Measurements from ENCODE around the gene DUSP2.
A peak's percentile ranks its signal among the peaks of the same experiment; 100 is the strongest.

Gene DUSP2

GRCh38 chr2:96116879-96117533 lies 28.2 kb downstream of the DUSP2 start:
- peak; percentile 50 for DNase-seq
- Histone ChIP-seq H3K4me3 (ENCODE audit: low read depth, low read length) (peak overlapping the region; percentile 24), H3K27me3 (ENCODE audit: insufficient read depth, low read depth, severe bottlenecking) (peaks cover 6% of the 10 kb centered on the region)

DNA sequence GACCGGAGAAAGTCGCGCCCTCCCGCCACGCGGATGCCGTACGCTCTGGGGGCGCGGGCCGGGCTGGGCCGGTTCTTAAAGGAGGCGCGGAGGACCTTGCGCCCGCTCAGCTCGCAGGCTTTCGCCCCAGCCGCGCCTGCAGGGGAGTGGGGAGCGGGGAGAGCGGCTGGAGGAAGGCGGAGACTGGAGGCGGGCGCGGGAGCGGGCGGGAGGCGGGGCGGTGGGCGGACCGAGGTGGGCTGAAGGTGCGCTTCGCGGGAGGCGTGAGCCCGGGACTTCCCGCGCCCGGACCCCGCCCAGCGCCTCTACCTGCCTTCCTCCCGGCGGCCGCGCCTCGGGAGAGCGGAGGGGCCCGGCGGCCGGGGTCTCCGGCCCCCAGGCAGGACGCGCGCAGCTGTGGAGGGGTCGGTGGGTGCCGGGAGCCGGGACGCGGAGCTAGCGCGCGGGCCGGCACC lies 28.8 kb downstream of the DUSP2 start, which contains the start of gene ADRA2B:
Gene ADRA2B, minus strand, starts transcription at position 148 of the 455 bp plus-strand sequence. CDS start 422 bp downstream, outside the sequence.
- Histone ChIP-seq H3K27me3 (ENCODE audit: insufficient read depth, low read depth, severe bottlenecking) (peaks cover 6% of the 10 kb centered on the region), H3K4me3 (ENCODE audit: low read depth, low read length) (peak within 1 kb of the TSS; percentile 24), H3K9me3 (ENCODE audit: severe bottlenecking) (no peaks in the 10 kb centered on the region), H3K36me3 (no peaks in the 10 kb centered on the region), H3K27ac (no peak within 1 kb of the TSS)
- TF ChIP-seq, protein P1, sequence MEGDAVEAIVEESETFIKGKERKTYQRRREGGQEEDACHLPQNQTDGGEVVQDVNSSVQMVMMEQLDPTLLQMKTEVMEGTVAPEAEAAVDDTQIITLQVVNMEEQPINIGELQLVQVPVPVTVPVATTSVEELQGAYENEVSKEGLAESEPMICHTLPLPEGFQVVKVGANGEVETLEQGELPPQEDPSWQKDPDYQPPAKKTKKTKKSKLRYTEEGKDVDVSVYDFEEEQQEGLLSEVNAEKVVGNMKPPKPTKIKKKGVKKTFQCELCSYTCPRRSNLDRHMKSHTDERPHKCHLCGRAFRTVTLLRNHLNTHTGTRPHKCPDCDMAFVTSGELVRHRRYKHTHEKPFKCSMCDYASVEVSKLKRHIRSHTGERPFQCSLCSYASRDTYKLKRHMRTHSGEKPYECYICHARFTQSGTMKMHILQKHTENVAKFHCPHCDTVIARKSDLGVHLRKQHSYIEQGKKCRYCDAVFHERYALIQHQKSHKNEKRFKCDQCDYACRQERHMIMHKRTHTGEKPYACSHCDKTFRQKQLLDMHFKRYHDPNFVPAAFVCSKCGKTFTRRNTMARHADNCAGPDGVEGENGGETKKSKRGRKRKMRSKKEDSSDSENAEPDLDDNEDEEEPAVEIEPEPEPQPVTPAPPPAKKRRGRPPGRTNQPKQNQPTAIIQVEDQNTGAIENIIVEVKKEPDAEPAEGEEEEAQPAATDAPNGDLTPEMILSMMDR (IDR thresholded peaks at IDR 0.05; ENCODE audit: low read depth, low read length): no peak
- peak; percentile 72 for DNase-seq

More at GRCh38 chr2:96116879-96117533, 28.2 kb downstream of the DUSP2 start:
- Histone ChIP-seq H3K27ac (no peak overlapping the region), H3K9me3 (ENCODE audit: severe bottlenecking) (no peaks in the 10 kb centered on the region), H3K36me3 (no peaks in the 10 kb centered on the region)
- TF ChIP-seq, protein P1 (IDR thresholded peaks at IDR 0.05; ENCODE audit: low read depth, low read length): peak; percentile 78

DNA sequence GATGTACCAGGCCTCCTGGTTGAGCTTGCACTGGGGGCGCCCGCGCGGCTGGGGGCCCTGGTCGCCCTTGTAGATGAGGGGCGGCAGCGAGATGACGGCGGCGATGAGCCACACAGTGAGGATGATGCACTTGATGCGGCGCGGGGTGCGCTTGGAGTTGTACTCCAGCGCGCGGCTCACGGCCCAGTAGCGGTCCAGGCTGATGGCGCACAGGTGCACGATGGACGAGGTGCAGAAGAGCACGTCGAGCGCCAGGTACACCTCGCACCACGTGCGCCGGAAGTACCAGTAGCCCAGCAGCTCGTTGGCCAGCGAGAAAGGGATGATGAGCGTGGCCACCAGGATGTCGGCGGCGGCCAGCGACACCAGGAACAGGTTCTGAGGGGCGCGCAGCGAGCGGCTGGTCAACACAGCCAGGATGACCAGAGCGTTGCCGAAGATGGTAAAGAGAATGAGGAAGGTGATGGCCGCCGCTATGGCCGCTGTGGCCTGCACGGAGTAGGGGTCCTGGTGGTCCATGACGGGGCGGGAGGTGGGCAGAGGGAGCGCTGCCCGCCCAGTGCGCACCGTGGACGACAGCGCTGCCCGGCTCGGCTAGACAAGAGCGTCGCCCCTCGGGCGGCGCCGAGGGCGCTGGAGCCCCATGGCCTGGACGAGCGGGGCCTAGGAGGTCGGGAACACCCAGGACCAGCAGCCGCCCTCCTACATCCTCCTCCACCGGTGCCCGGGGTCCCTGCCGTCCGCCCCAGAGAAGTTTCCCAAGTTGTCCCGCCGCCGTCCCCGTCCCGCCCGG lies 29.4 kb downstream of the DUSP2 start:
- DNase-seq: no peak
- TF ChIP-seq, protein P1 (IDR thresholded peaks at IDR 0.05; ENCODE audit: low read depth, low read length): no peak
- H3K36me3 ChIP-seq: no peaks in the 10 kb centered on the region
- peaks cover 6% of the 10 kb centered on the region for H3K27me3 ChIP-seq (ENCODE audit: insufficient read depth, low read depth, severe bottlenecking)
- H3K4me3 ChIP-seq (ENCODE audit: low read depth, low read length): no peak overlapping the region
- H3K9me3 ChIP-seq (ENCODE audit: severe bottlenecking): no peaks in the 10 kb centered on the region
- no peak overlapping the region for H3K27ac ChIP-seq

DNA sequence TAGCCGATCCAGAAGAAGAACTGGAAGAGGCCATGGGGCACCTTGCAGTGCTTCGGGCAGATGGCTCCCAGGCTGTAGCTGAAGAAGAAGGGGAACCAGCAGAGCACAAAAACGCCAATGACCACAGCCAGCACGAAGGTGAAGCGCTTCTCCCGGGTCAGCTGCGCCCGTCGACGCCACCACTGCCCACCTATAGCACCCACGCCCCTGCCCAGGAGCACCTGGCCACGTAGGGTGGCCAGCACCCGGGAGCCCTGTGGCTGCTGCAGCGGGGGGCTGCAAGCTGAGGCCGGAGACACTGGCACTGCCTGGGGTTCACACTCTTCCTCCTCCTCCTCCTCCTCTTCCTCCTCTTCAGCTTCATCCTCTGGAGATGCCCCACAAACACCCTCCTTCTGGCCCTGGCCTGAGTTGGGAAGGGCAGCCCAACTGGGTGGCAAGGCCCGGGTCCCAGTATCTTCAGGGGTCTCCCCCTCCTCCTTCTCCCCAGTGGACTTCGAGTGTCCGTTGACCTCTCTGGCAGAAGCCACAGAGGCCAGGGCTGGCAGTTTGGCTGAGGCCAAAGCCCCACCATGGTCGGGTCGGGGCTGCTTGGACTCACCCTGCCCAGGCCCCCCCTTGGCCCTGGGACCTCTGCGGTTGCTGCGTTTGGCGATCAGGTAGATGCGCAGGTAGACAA lies 30.2 kb downstream of the DUSP2 start:
- Histone ChIP-seq H3K36me3 (no peaks in the 10 kb centered on the region), H3K9me3 (ENCODE audit: severe bottlenecking) (no peaks in the 10 kb centered on the region), H3K27ac (no peak overlapping the region), H3K4me3 (ENCODE audit: low read depth, low read length) (no peak overlapping the region), H3K27me3 (ENCODE audit: insufficient read depth, low read depth, severe bottlenecking) (peaks cover 6% of the 10 kb centered on the region)
- TF ChIP-seq, protein P1 (IDR thresholded peaks at IDR 0.05; ENCODE audit: low read depth, low read length): no peak
- DNase-seq: no peak

GRCh38 chr2:96114546-96114902 lies 30.7 kb downstream of the DUSP2 start:
- Histone ChIP-seq H3K27ac (no peak overlapping the region), H3K27me3 (ENCODE audit: insufficient read depth, low read depth, severe bottlenecking) (peaks cover 6% of the 10 kb centered on the region)
- no peak for DNase-seq

More at GRCh38 chr2:96114546-96114902, 30.7 kb downstream of the DUSP2 start:
- TF ChIP-seq, protein P1 (IDR thresholded peaks at IDR 0.05; ENCODE audit: low read depth, low read length): no peak
- Histone ChIP-seq H3K4me3 (ENCODE audit: low read depth, low read length) (no peak overlapping the region), H3K9me3 (ENCODE audit: severe bottlenecking) (no peaks in the 10 kb centered on the region), H3K36me3 (no peaks in the 10 kb centered on the region)
